ENCODE measurements around the gene NLRP6. TPM values are rescaled to one million over a fixed set of nuclear protein-coding genes. Genes with fewer than 3 reads are reported as not detected.
A peak's percentile ranks its signal among the peaks of the same experiment; 100 is the strongest.
"Not testable (repeated sequence)": the region's sequence is repeated elsewhere in the genome, so short reads cannot be mapped to it uniquely, and the experiment has no call there.

Gene NLRP6
- total and polyA plus RNA-seq, 4 experiments from 2014 or later = 1.4 to 26.3 (median 18.4) TPM

- peaks cover 42% of the 10 kb centered on the region for H3K4me1 ChIP-seq (ENCODE audit: insufficient read depth, low read length)
- Mint-ChIP-seq H3K27ac (peak overlapping the region; percentile 31 to 89 (median 73)), H3K4me1 (peaks cover 20 to 51% (median 32%) of the 10 kb centered on the region in 4 donors)
These were observed 27.6 kb downstream of the NLRP6 start for GRCh38 chr11:305844-306211.

GRCh38 chr11:306645-307371 lies 28.6 kb downstream of the NLRP6 start:
- POLR2A ChIA-PET (ENCODE audit: partially characterized antibody) = interaction anchor here (1.3 to 5.6 kb wide), 10 partner anchors 10 to 143 kb away, joined by 3 to 53 read pairs (median 10); partner anchors contain the start of genes PGGHG and PTDSS2
- H3K4me1 ChIP-seq (ENCODE audit: insufficient read depth, low read length) = peaks cover 44% of the 10 kb centered on the region
- H3K36me3 Mint-ChIP-seq = peaks cover 8 to 18% of the 10 kb centered on the region in 2 donors
- H3K4me3 Mint-ChIP-seq = peak overlapping the region; percentile 71 to 96 (median 93)
- H3K9me3 Mint-ChIP-seq = peaks cover 0 to 5% (median 0%) of the 10 kb centered on the region in 8 donors
- H3K4me3 ChIP-seq (ENCODE audit: low read length in 2 of 2) = no peak overlapping the region
- H3K9me3 ChIP-seq (ENCODE audit: control insufficient read depth in 1 of 2, low read length in 2 of 2) = no peaks in the 10 kb centered on the region
- H3K27ac Mint-ChIP-seq = peak overlapping the region; percentile 57 to 98 (median 77)
- H3K36me3 ChIP-seq (ENCODE audit: insufficient read depth, low read length) = no peaks in the 10 kb centered on the region
- H3K27me3 ChIP-seq (ENCODE audit: insufficient read depth, low read length) = no peaks in the 10 kb centered on the region
- H3K4me1 Mint-ChIP-seq = peaks cover 20 to 55% (median 33%) of the 10 kb centered on the region in 4 donors
- no peaks in the 10 kb centered on the region for H3K27me3 Mint-ChIP-seq
- peak overlapping the region; percentile 79 for H3K27ac ChIP-seq (ENCODE audit: low read depth, low read length)
- CTCF ChIA-PET (ENCODE audit: partially characterized antibody) = interaction anchor here (1.3 to 5.6 kb wide), 12 partner anchors 9 to 143 kb away, joined by 3 to 67 read pairs (median 16); partner anchors contain the start of genes BET1L, PSMD13, PTDSS2 and RIC8A
- intact Hi-C loops (cut with micrococcal nuclease) = loop anchor here (5.0 kb wide), 2 partner anchors 40 to 210 kb away; no protein-coding TSS in a partner anchor
- DNase-seq = peak in 1 of 5 donors; percentile 37

More at GRCh38 chr11:305844-306211, 27.6 kb downstream of the NLRP6 start:
- no peaks in the 10 kb centered on the region for H3K9me3 ChIP-seq (ENCODE audit: control insufficient read depth in 1 of 2, low read length in 2 of 2)
- H3K36me3 Mint-ChIP-seq = peaks cover 8 to 16% of the 10 kb centered on the region in 2 donors
- H3K27me3 ChIP-seq (ENCODE audit: insufficient read depth, low read length) = no peaks in the 10 kb centered on the region
- H3K9me3 Mint-ChIP-seq = peaks cover 0 to 5% (median 0%) of the 10 kb centered on the region in 8 donors
- POLR2A ChIA-PET (ENCODE audit: partially characterized antibody) = interaction anchor here (0.8 to 5.6 kb wide), 13 partner anchors 11 to 144 kb away, joined by 3 to 53 read pairs (median 8); partner anchors contain the start of genes PGGHG, PSMD13 and PTDSS2
- H3K4me3 Mint-ChIP-seq = peak overlapping the region in 4 of 8 donors; percentile 8 to 96 (median 34)
- CTCF ChIA-PET (ENCODE audit: partially characterized antibody) = interaction anchor here (0.7 to 5.6 kb wide), 20 partner anchors 10 to 144 kb away, joined by 3 to 67 read pairs (median 5); partner anchors contain the start of genes BET1L, PSMD13, PTDSS2 and RIC8A
- no peak overlapping the region for H3K4me3 ChIP-seq (ENCODE audit: low read length in 2 of 2)
- H3K27ac ChIP-seq (ENCODE audit: low read depth, low read length) = no peak overlapping the region
- DNase-seq = no peak
- H3K27me3 Mint-ChIP-seq = no peaks in the 10 kb centered on the region
- intact Hi-C loops (cut with micrococcal nuclease) = loop anchor here (1.0 to 5.0 kb wide), 5 partner anchors 39 to 211 kb away; no protein-coding TSS in a partner anchor
- H3K36me3 ChIP-seq (ENCODE audit: insufficient read depth, low read length) = no peaks in the 10 kb centered on the region

DNA sequence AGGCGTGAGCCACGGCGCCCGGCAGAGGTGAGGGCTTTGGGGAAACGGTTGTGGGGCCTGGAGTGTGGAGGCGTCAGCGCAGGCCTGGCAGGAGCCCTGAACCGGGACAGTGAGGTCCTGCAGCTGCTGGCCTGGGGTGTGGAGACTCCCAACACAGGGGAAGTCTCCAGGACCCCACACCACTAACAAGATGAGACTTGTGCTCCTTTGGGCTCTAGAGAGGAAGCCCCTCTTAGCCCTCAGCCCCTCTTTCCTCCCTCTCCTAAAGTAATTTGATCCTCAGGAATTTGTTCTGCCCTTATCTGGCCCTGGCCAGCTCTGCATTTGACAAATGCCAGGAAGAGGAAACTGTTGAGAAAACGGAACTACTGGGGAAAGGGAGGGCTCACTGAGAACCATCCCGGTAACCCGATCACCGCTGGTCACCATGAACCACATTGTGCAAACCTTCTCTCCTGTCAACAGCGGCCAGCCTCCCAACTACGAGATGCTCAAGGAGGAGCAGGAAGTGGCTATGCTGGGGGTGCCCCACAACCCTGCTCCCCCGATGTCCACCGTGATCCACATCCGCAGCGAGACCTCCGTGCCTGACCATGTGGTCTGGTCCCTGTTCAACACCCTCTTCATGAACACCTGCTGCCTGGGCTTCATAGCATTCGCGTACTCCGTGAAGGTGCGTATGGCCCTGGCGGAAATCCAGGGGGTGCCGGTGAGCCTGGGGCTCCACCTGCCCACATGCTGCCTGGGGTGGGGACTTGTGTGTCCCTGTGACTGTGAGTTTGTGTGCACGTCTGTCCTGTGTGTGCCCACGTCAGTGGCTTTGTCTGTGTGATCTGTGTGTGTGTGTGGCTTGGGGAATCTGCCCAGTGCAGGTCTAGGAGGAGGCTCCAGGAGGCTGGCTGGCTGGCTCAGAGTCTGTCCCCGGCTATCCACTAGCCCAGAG lies 29.8 kb downstream of the NLRP6 start, which contains the start of gene IFITM2:
IFITM2 (plus strand) TSS at position 51 of the 943 bp plus-strand sequence; CDS start at position 428, 377 bp downstream.
- not testable (repeated sequence) for H3K27me3 ChIP-seq (ENCODE audit: insufficient read depth, low read length); H3K27me3 Mint-ChIP-seq; H3K9me3 ChIP-seq (ENCODE audit: control insufficient read depth in 1 of 2, low read length in 2 of 2); H3K36me3 ChIP-seq (ENCODE audit: insufficient read depth, low read length); H3K9me3 Mint-ChIP-seq
- H3K27ac ChIP-seq (ENCODE audit: low read depth, low read length) = peak within 1 kb of the TSS; percentile 79
- Mint-ChIP-seq H3K36me3 (peaks cover 8 to 22% of the 10 kb centered on the region in 2 donors), H3K27ac (peak within 1 kb of the TSS; percentile 89 to 98 (median 97)), H3K4me1 (peaks cover 26 to 59% (median 43%) of the 10 kb centered on the region in 4 donors), H3K4me3 (peak within 1 kb of the TSS; percentile 93 to 96 (median 93))
- DNase-seq = peak; percentile 62 to 88 (median 70)
- intact Hi-C loops (cut with micrococcal nuclease) = loop anchor here (2.0 to 5.0 kb wide), 3 partner anchors 19 to 209 kb away; partner anchors contain the start of gene PGGHG
- peak within 1 kb of the TSS; percentile 44 to 57 for H3K4me3 ChIP-seq (ENCODE audit: low read length in 2 of 2)
- ChIA-PET POLR2A (ENCODE audit: partially characterized antibody) (interaction anchor here (0.7 to 5.6 kb wide), 10 partner anchors 8 to 142 kb away, joined by 3 to 53 read pairs (median 17); partner anchors contain the start of genes PGGHG and PTDSS2), CTCF (ENCODE audit: partially characterized antibody) (interaction anchor here (0.6 to 4.1 kb wide), 8 partner anchors 9 to 142 kb away, joined by 3 to 67 read pairs (median 14); partner anchors contain the start of gene PTDSS2)
- H3K4me1 ChIP-seq (ENCODE audit: insufficient read depth, low read length) = peaks cover 56% of the 10 kb centered on the region

DNA sequence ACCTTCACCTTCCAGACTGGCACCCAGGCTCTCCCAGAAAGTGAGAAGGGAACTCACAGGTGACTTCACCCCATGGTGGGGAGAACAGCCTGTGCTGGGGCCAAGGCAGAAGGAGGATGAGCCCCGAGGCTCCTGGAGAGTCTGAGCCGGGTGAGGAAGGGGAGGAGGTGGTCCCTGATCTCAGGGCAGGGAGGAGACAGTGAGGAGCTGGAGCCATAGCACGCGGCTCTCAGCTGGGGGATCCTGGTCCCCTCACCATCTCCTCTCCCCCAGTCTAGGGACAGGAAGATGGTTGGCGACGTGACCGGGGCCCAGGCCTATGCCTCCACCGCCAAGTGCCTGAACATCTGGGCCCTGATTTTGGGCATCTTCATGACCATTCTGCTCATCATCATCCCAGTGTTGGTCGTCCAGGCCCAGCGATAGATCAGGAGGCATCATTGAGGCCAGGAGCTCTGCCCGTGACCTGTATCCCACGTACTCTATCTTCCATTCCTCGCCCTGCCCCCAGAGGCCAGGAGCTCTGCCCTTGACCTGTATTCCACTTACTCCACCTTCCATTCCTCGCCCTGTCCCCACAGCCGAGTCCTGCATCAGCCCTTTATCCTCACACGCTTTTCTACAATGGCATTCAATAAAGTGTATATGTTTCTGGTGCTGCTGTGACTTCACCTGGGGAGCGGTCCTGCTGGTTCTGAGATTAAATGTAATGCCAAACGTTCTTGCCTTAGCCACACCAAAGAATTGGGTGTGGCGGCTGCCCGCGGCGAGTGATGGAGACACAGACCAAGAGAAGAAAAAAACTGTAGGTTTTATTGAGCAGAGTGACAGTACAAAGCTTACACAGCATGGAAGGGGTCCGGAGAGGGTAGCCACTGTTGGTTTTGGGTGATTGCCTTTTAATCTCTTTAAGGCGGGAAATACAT lies 30.8 kb downstream of the NLRP6 start:
- H3K9me3 ChIP-seq (ENCODE audit: control insufficient read depth in 1 of 2, low read length in 2 of 2); H3K27me3 Mint-ChIP-seq; H3K36me3 ChIP-seq (ENCODE audit: insufficient read depth, low read length); H3K27me3 ChIP-seq (ENCODE audit: insufficient read depth, low read length); H3K9me3 Mint-ChIP-seq: not testable (repeated sequence)
- peak overlapping the region; percentile 55 to 71 for H3K4me3 ChIP-seq (ENCODE audit: low read length in 2 of 2)
- ChIA-PET CTCF (ENCODE audit: partially characterized antibody) (interaction anchor here (0.7 to 2.1 kb wide), 8 partner anchors 8 to 142 kb away, joined by 3 to 17 read pairs (median 6); partner anchors contain the start of gene NLRP6), POLR2A (ENCODE audit: partially characterized antibody) (interaction anchor here (1.0 to 2.6 kb wide), 20 partner anchors 8 to 198 kb away, joined by 3 to 26 read pairs (median 6); partner anchors contain the start of genes BET1L, NLRP6, PGGHG and PSMD13)
- peak overlapping the region; percentile 93 to 96 (median 93) for H3K4me3 Mint-ChIP-seq
- H3K27ac ChIP-seq (ENCODE audit: low read depth, low read length) = peak overlapping the region; percentile 79
- intact Hi-C loops (cut with micrococcal nuclease) = loop anchor here (2.0 to 5.0 kb wide), 3 partner anchors 20 to 208 kb away; partner anchors contain the start of gene PGGHG
- H3K4me1 Mint-ChIP-seq = peaks cover 31 to 66% (median 47%) of the 10 kb centered on the region in 4 donors
- H3K27ac Mint-ChIP-seq = peak overlapping the region; percentile 89 to 98 (median 97)
- H3K36me3 Mint-ChIP-seq = peaks cover 11 to 29% of the 10 kb centered on the region in 2 donors
- DNase-seq = peak in 4 of 5 donors; percentile 54 to 65 (median 60)
- H3K4me1 ChIP-seq (ENCODE audit: insufficient read depth, low read length) = peaks cover 62% of the 10 kb centered on the region

DNA sequence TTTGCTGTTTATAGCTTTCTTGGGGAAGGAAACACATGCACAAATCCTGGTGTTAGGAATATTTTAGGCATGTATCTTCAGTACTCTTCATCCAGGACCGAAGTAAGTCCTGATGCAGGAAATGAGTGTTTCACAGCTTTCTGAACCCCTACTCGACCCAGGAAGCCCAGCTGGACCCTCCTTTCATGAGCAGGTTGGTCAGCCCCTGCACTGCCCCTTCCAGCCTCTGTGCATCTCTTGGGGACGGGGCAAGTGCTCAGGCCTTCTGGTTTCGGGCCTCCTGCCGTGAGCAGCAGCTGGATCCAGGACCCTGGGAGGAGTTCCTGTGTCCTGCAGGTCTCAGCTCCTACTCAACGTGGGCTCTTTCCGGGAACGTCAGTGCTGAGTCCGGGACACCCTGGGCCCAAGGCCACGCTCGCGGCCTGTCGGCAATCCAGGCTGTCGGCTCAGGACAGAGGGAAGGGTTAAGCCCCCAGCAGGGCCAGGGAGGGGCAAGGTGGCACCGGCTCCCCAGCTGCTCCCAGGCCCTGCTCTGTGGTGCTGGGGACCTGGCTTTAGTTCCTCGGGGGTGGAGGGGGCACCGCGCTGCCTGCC lies 31.9 kb downstream of the NLRP6 start:
- not testable (repeated sequence) for H3K27me3 ChIP-seq (ENCODE audit: insufficient read depth, low read length); H3K9me3 ChIP-seq (ENCODE audit: control insufficient read depth in 1 of 2, low read length in 2 of 2); H3K9me3 Mint-ChIP-seq; H3K27me3 Mint-ChIP-seq; H3K36me3 ChIP-seq (ENCODE audit: insufficient read depth, low read length)
- Mint-ChIP-seq H3K27ac (peak overlapping the region; percentile 89 to 98 (median 97)), H3K36me3 (peaks cover 20 to 39% of the 10 kb centered on the region in 2 donors), H3K4me3 (peak overlapping the region; percentile 93 to 96 (median 93)), H3K4me1 (peaks cover 28 to 69% (median 45%) of the 10 kb centered on the region in 4 donors)
- peak in 1 of 5 donors; percentile 19 for DNase-seq
- Histone ChIP-seq H3K4me1 (ENCODE audit: insufficient read depth, low read length) (peaks cover 55% of the 10 kb centered on the region), H3K27ac (ENCODE audit: low read depth, low read length) (peak overlapping the region; percentile 79), H3K4me3 (ENCODE audit: low read length in 2 of 2) (peak overlapping the region; percentile 55 to 71)
- intact Hi-C loops (cut with micrococcal nuclease) = loop anchor here (2.0 to 5.0 kb wide), 3 partner anchors 21 to 207 kb away; partner anchors contain the start of gene PGGHG
- ChIA-PET POLR2A (ENCODE audit: partially characterized antibody) (interaction anchor here (1.0 to 2.6 kb wide), 18 partner anchors 7 to 197 kb away, joined by 3 to 26 read pairs (median 6); partner anchors contain the start of genes BET1L, NLRP6, PGGHG and PSMD13), CTCF (ENCODE audit: partially characterized antibody) (interaction anchor here (0.7 to 2.1 kb wide), 8 partner anchors 7 to 141 kb away, joined by 3 to 17 read pairs (median 6); partner anchors contain the start of gene NLRP6)

Measured in CD4-positive, alpha-beta memory T cell (primary cell).